GM23248 (cell line): Measurements from ENCODE around the gene NFILZ. TPM values are rescaled to one million over a fixed set of nuclear protein-coding genes. Genes with fewer than 3 reads are reported as not detected.
A peak's percentile ranks its signal among the peaks of the same experiment; 100 is the strongest.

Experiments used
- DNase-seq: peaks from one replicate; pipeline ENCODE4 v3.0.0-alpha.2; 2015
- H2AFZ ChIP-seq: fragments of 200-600 bp; sonication (generic); 2 replicates; pipeline ENCODE4 v1.6.1; 2016; ENCODE audit warnings: antibody characterized with exemption
- H3F3A ChIP-seq: fragments of 200-600 bp; sonication (generic); 2 replicates; pipeline ENCODE4 v1.6.1; 2016; ENCODE audit warnings: mild to moderate bottlenecking, antibody characterized with exemption, mixed run types; ENCODE audit not compliant: insufficient read depth
- H3K27ac ChIP-seq: fragments of 200-600 bp; sonication (generic); 2 replicates; pipeline ENCODE4 v1.5.1; 2016; ENCODE audit warnings: mild to moderate bottlenecking
- H3K27me3 ChIP-seq: fragments of 200-600 bp; sonication (generic); replicated peaks from 2 replicates; pipeline ENCODE4 v1.6.1; 2016; ENCODE audit warnings: mild to moderate bottlenecking; ENCODE audit not compliant: insufficient read depth
- H3K36me3 ChIP-seq: fragments of 200-600 bp; sonication (generic); 2 replicates; pipeline ENCODE4 v1.6.1; 2016; ENCODE audit warnings: low read depth, mild to moderate bottlenecking
- H3K4me1 ChIP-seq: fragments of 200-600 bp; sonication (generic); 2 replicates; pipeline ENCODE4 v1.6.1; 2016; ENCODE audit warnings: mild to moderate bottlenecking; ENCODE audit not compliant: insufficient read depth
- H3K4me2 ChIP-seq: fragments of 200-600 bp; sonication (generic); one replicate; pipeline ENCODE4 v1.6.1; 2016; ENCODE audit warnings: mild to moderate bottlenecking; ENCODE audit not compliant: unreplicated experiment
- H3K4me3 ChIP-seq: fragments of 200-600 bp; sonication (generic); 2 replicates; pipeline ENCODE4 v1.5.1; 2016; ENCODE audit warnings: mild to moderate bottlenecking
- H3K79me2 ChIP-seq: fragments of 200-600 bp; sonication (generic); 2 replicates; pipeline ENCODE4 v1.6.1; 2016; ENCODE audit warnings: mild to moderate bottlenecking; ENCODE audit not compliant: insufficient read depth
- H3K9ac ChIP-seq: fragments of 200-600 bp; sonication (generic); 2 replicates; pipeline ENCODE4 v1.6.1; 2016; ENCODE audit warnings: mild to moderate bottlenecking
- H3K9me2 ChIP-seq: fragments of 200-600 bp; sonication (generic); 2 replicates; pipeline ENCODE4 v1.6.1; 2016; ENCODE audit warnings: mixed run types, mild to moderate bottlenecking, moderate library complexity; ENCODE audit not compliant: insufficient read depth
- H3K9me3 ChIP-seq: fragments of 200-600 bp; sonication (generic); one replicate; pipeline ENCODE4 v1.6.1; 2017; ENCODE audit warnings: low read depth
- H4K20me1 ChIP-seq: fragments of 200-600 bp; sonication (generic); 2 replicates; pipeline ENCODE4 v1.6.0; 2016; ENCODE audit not compliant: insufficient read depth
- EZH2 ChIP-seq: fragments of 200-600 bp; sonication (generic); IDR thresholded peaks from 2 replicates; pipeline ENCODE4 v1.6.1; 2018; ENCODE audit warnings: antibody characterized with exemption, mild to moderate bottlenecking; ENCODE audit not compliant: insufficient read depth, poor library complexity, severe bottlenecking
- EZH2phosphoT487 ChIP-seq: fragments of 200-600 bp; sonication (generic); IDR thresholded peaks from 2 replicates; pipeline ENCODE4 v1.6.1; 2018; ENCODE audit warnings: antibody characterized with exemption, moderate library complexity, mild to moderate bottlenecking, low read depth; ENCODE audit not compliant: insufficient read depth
- WGBS, 2 experiments: methylation state at CpG; one replicate each; pipeline ENCODE4 v1.1.6; 2015 to 2017; ENCODE audit warnings: low lambda C conversion rate in 2 of 2, low coverage in 1 of 2; ENCODE audit errors: missing lambda C conversion rate in 2 of 2; 5-methylcytosine and 5-hydroxymethylcytosine counted together
- in situ Hi-C: fragments of 300-500 bp; cut with MboI; formaldehyde crosslinking; loops from 2 replicates; pipeline ENCODE4 v1.15.0; 2020
- polyA plus RNA-seq: library from polyadenylated mRNA; unstranded; fragments of >200 nt; fragmentation: Nextera tagmentation; extraction: Ambion mirVana; gene quantifications from 2 replicates; pipeline ENCODE4 v1.2.1, GENCODE V29; 2016
- total RNA-seq: library from RNA; depleted of rRNA; stranded (reverse); fragments of >200 nt; shearing (Covaris generic); gene quantifications from 2 replicates; pipeline ENCODE4 v1.2.3, GENCODE V29; 2014

Gene NFILZ
- total and polyA plus RNA-seq, 2 experiments from 2014 or later, result not detected

DNA sequence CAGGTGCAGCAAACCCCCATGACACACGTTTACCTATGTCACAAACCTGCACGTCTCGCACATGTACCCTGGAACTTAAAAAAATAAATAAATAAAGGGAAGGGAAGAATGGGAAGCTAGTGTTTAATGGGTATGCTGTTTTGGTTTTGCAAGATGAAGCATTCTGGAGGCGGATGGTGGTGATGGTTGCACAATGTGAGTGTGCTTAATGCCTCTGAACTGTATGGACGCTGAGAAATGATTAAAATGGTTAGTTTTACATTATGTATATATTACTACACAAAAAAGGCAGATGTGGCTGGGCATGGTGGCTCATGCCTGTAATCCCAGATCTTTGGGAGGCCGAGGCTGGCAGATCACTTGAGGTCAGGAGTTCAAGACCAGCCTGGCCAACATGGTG lies 17.8 kb downstream of the NFILZ start:
- H3K9ac ChIP-seq, result no peak overlapping the region
- 62 to 69% methylated on average over 6 of the region's 6 CpGs for WGBS, 2 experiments
- H3K9me3 ChIP-seq, result no peaks in the 10 kb centered on the region
- H3K36me3 ChIP-seq, result no peaks in the 10 kb centered on the region
- no peaks in the 10 kb centered on the region for H3K9me2 ChIP-seq
- no peak overlapping the region for H3K27ac ChIP-seq
- no peaks in the 10 kb centered on the region for H3K79me2 ChIP-seq
- no peak overlapping the region for H3K4me3 ChIP-seq
- in situ Hi-C loops, result no loop called here
- TF ChIP-seq EZH2 (no peak), EZH2phosphoT487 (no peak)
- no peak overlapping the region for H3K4me2 ChIP-seq
- H3K4me1 ChIP-seq, result peaks cover 6% of the 10 kb centered on the region
- no peaks in the 10 kb centered on the region; the same call in 1 of the 2 replicates for H3F3A ChIP-seq
- no peak for DNase-seq
- H2AFZ ChIP-seq, result no peak overlapping the region
- H4K20me1 ChIP-seq, result no peaks in the 10 kb centered on the region
- H3K27me3 ChIP-seq, result peaks cover 5% of the 10 kb centered on the region; the same call in 1 of the 2 replicates

- no peaks in the 10 kb centered on the region for H3K79me2 ChIP-seq
- in situ Hi-C loops, result no loop called here
- peaks cover 10% of the 10 kb centered on the region for H3K27me3 ChIP-seq
- H3K9me3 ChIP-seq, result no peaks in the 10 kb centered on the region
- peak overlapping the region; percentile 52 for H2AFZ ChIP-seq
- no peaks in the 10 kb centered on the region for H3K36me3 ChIP-seq
- 3 to 4% methylated on average over 15 of the region's 15 CpGs for WGBS, 2 experiments
- H4K20me1 ChIP-seq, result no peaks in the 10 kb centered on the region
- no peak overlapping the region for H3K27ac ChIP-seq
- H3K9ac ChIP-seq, result no peak overlapping the region
- peak overlapping the region; percentile 67 for H3K4me2 ChIP-seq
- no peaks in the 10 kb centered on the region; the same call in 1 of the 2 replicates for H3F3A ChIP-seq
- no peaks in the 10 kb centered on the region for H3K9me2 ChIP-seq
- H3K4me1 ChIP-seq, result peaks cover 6% of the 10 kb centered on the region
- H3K4me3 ChIP-seq, result peak overlapping the region; percentile 39
- peak; percentile 64 for DNase-seq
- TF ChIP-seq EZH2 (no peak), EZH2phosphoT487 (no peak)
Observed at GRCh38 chr19:8654591-8655339, 24.3 kb downstream of the NFILZ start.

- 76 to 77% methylated on average over 11 to 12 of the region's 12 CpGs for WGBS, 2 experiments
- Histone ChIP-seq H3K4me1 (peaks cover 2% of the 10 kb centered on the region), H3K9me3 (no peaks in the 10 kb centered on the region), H4K20me1 (no peaks in the 10 kb centered on the region), H3K4me3 (no peak overlapping the region), H3K36me3 (no peaks in the 10 kb centered on the region), H3K79me2 (no peaks in the 10 kb centered on the region), H3F3A (no peaks in the 10 kb centered on the region), H3K27me3 (peaks cover 10% of the 10 kb centered on the region), H3K9me2 (no peaks in the 10 kb centered on the region), H3K4me2 (no peak overlapping the region), H2AFZ (no peak overlapping the region), H3K27ac (no peak overlapping the region), H3K9ac (no peak overlapping the region)
- in situ Hi-C loops, result no loop called here
- no peak for DNase-seq
- no peak for TF ChIP-seq EZH2
- no peak for TF ChIP-seq EZH2phosphoT487
Observed at GRCh38 chr19:8655340-8655709, 24.9 kb downstream of the NFILZ start.

DNA sequence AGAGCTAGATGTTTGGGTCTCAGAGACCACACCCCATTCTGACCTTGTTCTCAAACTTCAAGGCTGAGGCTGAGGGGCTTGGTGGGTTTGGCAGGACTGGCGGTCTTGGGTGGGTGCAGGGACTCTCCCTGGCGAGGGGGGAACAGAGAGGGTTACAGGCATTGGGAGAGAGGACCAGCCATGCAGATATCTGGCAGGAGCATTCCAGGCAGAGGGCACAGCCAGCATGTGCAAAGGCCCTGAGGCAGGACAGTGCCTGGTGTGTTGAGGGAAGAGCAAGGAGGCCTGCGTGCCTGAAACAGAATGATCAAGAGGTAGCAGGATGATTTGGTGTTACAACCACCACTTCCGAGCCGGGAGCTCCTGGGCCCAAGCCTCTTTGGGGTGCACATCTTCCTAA lies 27.4 kb downstream of the NFILZ start:
- Histone ChIP-seq H3K27ac (no peak overlapping the region), H3K79me2 (no peaks in the 10 kb centered on the region), H3K9me3 (no peaks in the 10 kb centered on the region), H3K4me2 (no peak overlapping the region), H4K20me1 (no peaks in the 10 kb centered on the region), H3K4me3 (no peak overlapping the region), H3K9me2 (no peaks in the 10 kb centered on the region), H3K27me3 (peaks cover 7% of the 10 kb centered on the region), H3K4me1 (no peaks in the 10 kb centered on the region), H2AFZ (no peak overlapping the region), H3F3A (no peaks in the 10 kb centered on the region), H3K36me3 (no peaks in the 10 kb centered on the region), H3K9ac (no peak overlapping the region)
- TF ChIP-seq EZH2, result no peak
- DNase-seq, result no peak
- in situ Hi-C loops, result no loop called here
- WGBS, 2 experiments, result 44 to 56% methylated on average over 5 of the region's 5 CpGs

GRCh38 chr19:8659905-8660304 lies 29.5 kb downstream of the NFILZ start:
- H3K27me3 ChIP-seq, result no peaks in the 10 kb centered on the region
- in situ Hi-C loops, result no loop called here
- 47 to 48% methylated on average over 7 of the region's 7 CpGs for WGBS, 2 experiments

More at GRCh38 chr19:8659905-8660304, 29.5 kb downstream of the NFILZ start:
- Histone ChIP-seq H3K9me2 (no peaks in the 10 kb centered on the region), H3K79me2 (no peaks in the 10 kb centered on the region), H3K9ac (no peak overlapping the region), H3K27ac (no peak overlapping the region), H2AFZ (no peak overlapping the region), H3K4me2 (no peak overlapping the region), H3K9me3 (no peaks in the 10 kb centered on the region), H3F3A (no peaks in the 10 kb centered on the region), H3K4me1 (no peaks in the 10 kb centered on the region), H4K20me1 (no peaks in the 10 kb centered on the region), H3K4me3 (no peak overlapping the region), H3K36me3 (no peaks in the 10 kb centered on the region)
- DNase-seq, result no peak
- TF ChIP-seq EZH2phosphoT487, result no peak
- TF ChIP-seq EZH2, result no peak
